Activated T-cell treated with anti-CD3 and anti-CD28 coated beads, Interleukin-2, amount 50 U/mL, for 4 hours (primary cell): ENCODE results near the gene CAPZB. TPM values are rescaled to one million over a fixed set of nuclear protein-coding genes. Genes with fewer than 3 reads are reported as not detected.

Experiments
- ATAC-seq, 2 donors: fragments of 200-7000 bp; cut with Tn5 transposase; one replicate each; pipeline ENCODE4 v1.10.0; 2021
- DNase-seq: peaks from one replicate; pipeline ENCODE4 v3.0.0-alpha.2; 2020
- H3K27me3 Mint-ChIP-seq: one replicate; pipeline ENCODE4 v1.8.0; 2021; ENCODE audit warnings: low read depth, mixed read lengths
- H3K36me3 Mint-ChIP-seq: one replicate; pipeline ENCODE4 v1.8.0; 2022; ENCODE audit warnings: mixed read lengths; ENCODE audit not compliant: insufficient read depth
- H3K4me1 Mint-ChIP-seq: one replicate; pipeline ENCODE4 v1.8.0; 2021; ENCODE audit warnings: low read depth, mixed read lengths
- H3K4me3 Mint-ChIP-seq: one replicate; pipeline ENCODE4 v1.8.0; 2021; ENCODE audit warnings: mild to moderate bottlenecking, moderate library complexity, mixed read lengths
- H3K9me3 Mint-ChIP-seq: one replicate; pipeline ENCODE4 v1.8.0; 2021; ENCODE audit warnings: mixed read lengths
- total RNA-seq, 3 donors: library from RNA; stranded (reverse); gene quantifications; one replicate each; pipeline ENCODE4 v1.2.1, GENCODE V29; 2021

The CAPZB gene
- total RNA-seq, 3 donors from 2014 or later: 262 to 285 (median 264) TPM

DNA sequence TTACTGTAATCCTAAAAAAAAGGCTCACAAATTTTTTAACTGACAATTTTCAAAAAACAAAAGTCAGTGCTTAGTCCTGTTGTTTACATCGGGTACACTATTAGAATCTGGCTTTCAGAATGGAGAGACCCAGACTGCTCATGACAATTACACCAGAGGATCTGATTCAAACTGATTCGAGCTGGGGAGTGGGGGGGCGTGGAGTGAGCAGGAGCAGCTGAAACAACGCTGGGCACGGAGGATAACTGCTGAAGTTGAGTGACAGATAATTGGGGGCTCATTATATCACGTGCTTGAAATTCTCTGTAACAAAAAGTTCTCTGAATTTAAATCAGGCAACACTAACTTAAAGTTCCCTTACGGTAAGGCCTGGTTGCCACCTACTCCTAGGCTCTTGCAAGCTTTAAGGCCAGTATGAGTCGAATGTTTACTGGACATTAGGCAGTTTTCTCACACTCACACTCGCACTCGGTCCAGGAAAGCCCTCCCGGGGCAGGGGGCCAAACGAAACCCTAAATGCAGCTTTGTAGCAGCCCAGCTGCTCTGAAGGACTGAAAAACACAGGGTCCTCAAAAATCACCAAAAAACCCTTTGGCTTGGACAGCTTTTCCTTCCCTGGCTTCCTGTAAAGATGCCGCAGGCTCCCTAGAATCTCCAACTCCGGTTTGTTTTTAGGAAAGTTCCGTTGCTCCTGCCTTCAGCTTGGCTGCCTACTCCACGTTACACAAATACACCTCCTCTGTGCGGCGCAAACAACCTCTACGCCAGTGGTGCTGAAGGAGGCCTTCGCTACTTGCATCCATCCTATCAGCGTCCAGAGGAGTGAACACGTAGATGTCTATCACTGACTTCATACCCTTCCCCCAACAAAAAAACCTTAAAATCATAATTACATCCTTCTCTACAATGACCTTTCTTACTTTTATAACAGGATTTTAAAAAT is 42.9 kb downstream of the CAPZB start:
- DNase-seq (no peak), ATAC-seq (no peak)
- peaks cover 87% of the 10 kb centered on the region for H3K4me1 Mint-ChIP-seq
- peaks cover 10% of the 10 kb centered on the region for H3K36me3 Mint-ChIP-seq
- H3K4me3 Mint-ChIP-seq: no peak overlapping the region
- no peaks in the 10 kb centered on the region for H3K9me3 Mint-ChIP-seq
- H3K27me3 Mint-ChIP-seq: no peaks in the 10 kb centered on the region

DNA sequence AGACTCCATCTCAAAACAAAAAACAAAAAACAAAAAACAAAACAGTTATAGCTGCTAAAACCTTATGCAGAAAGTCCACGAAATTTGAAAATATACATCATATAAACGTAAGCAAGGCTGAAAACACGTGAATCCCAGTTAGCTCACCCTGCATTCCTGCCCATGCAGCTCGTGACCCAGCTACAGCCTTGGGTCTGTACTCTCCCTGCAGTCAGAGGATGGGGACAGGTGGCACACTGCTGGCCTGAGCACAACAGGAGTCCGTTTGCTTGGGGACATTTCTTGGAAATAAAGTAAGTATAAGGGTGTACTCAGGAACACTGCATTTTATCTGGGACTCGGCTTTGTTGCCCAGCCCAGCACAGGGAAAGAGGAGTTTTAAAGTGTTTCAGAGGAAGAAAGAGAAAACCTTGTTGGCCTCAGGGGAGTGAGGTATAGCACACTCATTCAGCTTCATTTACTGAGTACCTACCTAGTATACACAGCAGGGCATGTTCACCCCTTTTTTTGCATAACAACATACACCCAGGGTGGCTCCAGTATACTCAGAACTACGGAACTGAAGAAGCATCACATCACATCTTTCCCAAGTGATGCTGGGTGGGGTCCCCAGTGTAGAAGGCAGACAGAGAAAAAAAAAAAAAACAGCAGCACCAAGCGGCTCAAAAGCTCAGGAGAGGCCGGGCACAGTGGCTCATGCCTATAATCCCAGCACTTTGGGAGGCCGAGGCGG is 44.1 kb downstream of the CAPZB start:
- Mint-ChIP-seq H3K4me1 (peaks cover 90% of the 10 kb centered on the region), H3K9me3 (no peaks in the 10 kb centered on the region), H3K4me3 (no peak overlapping the region), H3K27me3 (no peaks in the 10 kb centered on the region), H3K36me3 (peaks cover 16% of the 10 kb centered on the region)
- no peak for DNase-seq
- no peak for ATAC-seq

DNA sequence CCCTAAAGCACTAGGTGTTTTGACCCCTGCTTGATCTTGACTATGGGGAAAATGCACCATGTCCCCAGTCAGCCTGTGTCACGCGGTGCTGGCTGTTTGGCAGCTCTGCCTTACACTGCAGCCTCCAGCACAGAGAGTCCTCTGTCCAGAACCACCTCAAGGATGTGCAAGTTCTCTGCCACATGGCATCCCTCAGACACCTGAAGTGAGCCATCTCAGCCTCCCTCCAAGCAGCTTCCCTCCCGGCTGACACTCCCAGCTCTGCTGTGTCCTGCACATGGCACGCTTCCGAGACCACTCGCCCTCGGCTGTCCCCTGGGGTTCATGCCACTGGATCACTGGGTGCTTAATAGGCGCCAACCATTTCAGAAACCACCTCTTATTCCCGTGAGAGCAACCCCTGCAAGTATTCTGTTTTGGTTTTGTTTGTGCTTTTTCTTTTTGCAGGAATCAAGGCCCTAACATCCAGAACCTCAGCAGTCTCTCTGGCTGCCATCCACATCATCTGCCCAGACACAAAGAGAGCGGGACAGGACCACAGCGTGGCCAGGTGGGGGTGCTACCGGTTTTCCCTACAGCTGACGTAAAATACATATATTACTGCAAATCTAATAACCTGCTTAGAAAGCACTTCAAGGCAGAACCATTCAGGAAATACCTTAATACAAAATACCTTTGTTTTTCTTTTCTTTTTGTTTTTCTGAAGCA is 45.7 kb downstream of the CAPZB start:
- ATAC-seq: no peak
- H3K4me3 Mint-ChIP-seq: no peak overlapping the region

DNA sequence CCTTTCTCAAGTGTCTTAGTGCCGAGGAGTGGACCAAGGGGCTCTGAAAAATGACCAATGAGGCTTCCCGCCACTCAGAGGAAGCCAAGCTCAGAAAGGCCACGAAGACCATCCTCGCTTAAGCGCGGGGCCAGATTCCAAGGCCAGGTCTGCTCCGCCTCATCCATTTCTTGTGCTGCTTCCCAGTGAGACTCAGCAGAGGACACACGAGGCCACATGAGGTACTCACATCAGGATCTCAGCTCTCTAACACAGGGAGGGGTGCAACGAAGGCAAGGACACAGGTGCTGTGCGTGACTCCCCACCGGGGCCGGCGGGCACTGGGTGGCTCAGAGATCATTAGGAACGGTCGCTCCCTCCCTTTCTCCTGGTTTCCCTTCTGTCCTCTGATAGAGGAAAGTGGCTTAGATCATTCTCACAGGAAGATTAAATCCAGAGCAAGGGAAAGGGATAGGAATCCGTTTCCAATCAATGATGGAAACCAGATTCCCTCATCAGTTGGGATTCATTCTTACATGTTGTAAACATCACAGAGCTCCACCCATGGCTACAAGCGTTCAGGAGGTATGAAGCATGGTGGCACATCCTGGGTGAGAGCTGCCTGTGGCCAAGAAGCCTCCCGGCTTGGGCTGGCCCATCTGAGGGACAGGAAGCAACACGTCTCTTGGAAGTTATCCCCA is 46.7 kb downstream of the CAPZB start:
- no peaks in the 10 kb centered on the region for H3K9me3 Mint-ChIP-seq
- no peak for DNase-seq
- no peak overlapping the region for H3K4me3 Mint-ChIP-seq
- no peak for ATAC-seq
- no peaks in the 10 kb centered on the region for H3K27me3 Mint-ChIP-seq
- H3K36me3 Mint-ChIP-seq: peaks cover 17% of the 10 kb centered on the region
- peaks cover 89% of the 10 kb centered on the region for H3K4me1 Mint-ChIP-seq

More for the DNA sequence above, 45.7 kb downstream of the CAPZB start:
- Mint-ChIP-seq H3K36me3 (peaks cover 19% of the 10 kb centered on the region), H3K4me1 (peaks cover 90% of the 10 kb centered on the region), H3K9me3 (no peaks in the 10 kb centered on the region), H3K27me3 (no peaks in the 10 kb centered on the region)
- DNase-seq: peak; percentile 33

DNA sequence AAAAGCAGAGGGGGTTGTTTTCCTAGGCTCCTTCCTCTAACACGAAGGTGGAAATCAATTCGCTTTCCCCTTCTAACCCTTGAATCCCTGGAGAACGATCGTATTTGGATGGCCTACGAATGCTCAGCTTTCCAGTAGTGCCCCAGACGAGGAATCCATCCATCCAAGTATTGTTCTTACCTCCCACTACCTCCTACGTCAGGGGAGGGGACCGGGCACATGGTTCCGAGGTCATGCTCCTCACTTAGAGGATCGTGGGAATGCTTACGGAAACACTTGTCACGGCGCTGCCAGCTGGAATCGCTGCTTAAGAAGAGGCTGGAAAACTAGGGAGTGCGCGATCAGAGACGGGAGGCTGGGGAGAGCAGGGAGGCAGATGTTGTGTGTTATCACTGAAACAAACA is 47.4 kb downstream of the CAPZB start:
- Mint-ChIP-seq H3K4me3 (no peak overlapping the region), H3K4me1 (peaks cover 94% of the 10 kb centered on the region), H3K9me3 (no peaks in the 10 kb centered on the region), H3K27me3 (no peaks in the 10 kb centered on the region), H3K36me3 (peaks cover 22% of the 10 kb centered on the region)
- ATAC-seq (no peak), DNase-seq (no peak)

DNA sequence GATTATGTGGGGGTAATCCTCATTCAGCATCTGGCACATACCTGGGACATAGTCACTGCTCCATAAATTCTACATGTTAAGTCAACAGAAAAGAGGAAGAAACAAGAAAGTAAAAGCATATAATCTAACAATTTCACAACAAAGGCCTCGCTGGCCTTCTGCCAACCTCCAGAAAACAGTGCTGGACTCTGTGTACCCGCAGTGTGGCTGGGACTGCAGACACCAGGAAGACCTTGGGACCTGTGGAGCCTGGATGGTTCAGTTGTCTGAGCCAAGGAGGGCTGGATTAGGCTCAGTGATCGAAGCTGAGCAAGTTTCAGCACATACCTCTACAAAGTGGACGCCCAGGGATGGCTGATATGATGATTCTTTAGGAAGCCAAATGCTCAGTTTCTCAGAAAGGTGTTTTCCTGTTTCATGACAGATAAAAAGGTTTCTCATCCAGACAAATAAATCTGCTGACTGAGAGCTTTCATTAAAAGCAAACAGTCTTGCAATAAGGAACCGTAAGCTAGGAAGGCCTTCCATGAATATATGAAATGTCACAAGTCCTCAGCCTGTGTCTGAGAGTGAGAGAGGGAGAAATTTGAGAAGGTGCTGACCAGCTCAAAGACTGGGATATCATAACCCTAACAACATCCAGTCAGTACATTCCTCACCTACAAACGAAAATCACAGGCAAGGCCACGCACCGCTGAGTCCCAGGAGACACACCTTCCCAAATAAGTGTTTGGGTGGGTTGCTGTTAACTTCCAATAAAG is 48.4 kb downstream of the CAPZB start:
- no peak for ATAC-seq
- no peak for DNase-seq
- H3K4me3 Mint-ChIP-seq: no peak overlapping the region
- no peaks in the 10 kb centered on the region for H3K27me3 Mint-ChIP-seq
- H3K4me1 Mint-ChIP-seq: peaks cover 94% of the 10 kb centered on the region
- peaks cover 21% of the 10 kb centered on the region for H3K36me3 Mint-ChIP-seq
- H3K9me3 Mint-ChIP-seq: no peaks in the 10 kb centered on the region

DNA sequence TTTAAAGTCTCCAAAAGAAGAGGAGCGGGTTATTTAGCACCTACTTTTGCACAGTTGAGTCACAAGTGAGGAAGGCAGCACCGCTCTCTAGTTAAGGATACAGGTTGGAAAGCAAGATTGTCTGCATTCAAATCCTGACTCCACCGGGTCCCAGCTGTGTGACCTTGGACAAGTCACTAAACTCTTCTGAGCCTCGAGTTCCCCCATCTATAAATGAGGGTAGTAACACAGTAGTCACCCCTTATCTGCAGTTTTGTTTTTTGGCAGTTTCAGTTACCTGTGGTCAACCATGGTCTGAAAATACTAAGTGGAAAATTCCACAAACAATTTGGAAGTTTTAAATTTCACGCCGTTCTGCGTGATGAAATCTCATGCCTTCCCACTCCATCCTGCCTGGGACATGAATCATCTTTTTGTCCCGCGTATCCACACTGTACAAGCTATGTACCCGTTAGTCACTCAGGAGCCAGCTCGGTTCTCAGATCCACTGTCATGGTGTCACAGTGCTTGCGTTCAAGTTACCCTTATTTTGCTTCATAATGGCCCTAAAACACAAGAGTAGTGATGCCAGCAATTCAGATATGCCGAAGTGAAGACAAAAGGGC is 49.4 kb downstream of the CAPZB start:
- peaks cover 88% of the 10 kb centered on the region for H3K4me1 Mint-ChIP-seq
- H3K9me3 Mint-ChIP-seq: no peaks in the 10 kb centered on the region
- DNase-seq: no peak
- peak overlapping the region; percentile 16 for H3K4me3 Mint-ChIP-seq
- H3K27me3 Mint-ChIP-seq: no peaks in the 10 kb centered on the region
- peak; percentile 79 to 83 for ATAC-seq
- H3K36me3 Mint-ChIP-seq: peaks cover 21% of the 10 kb centered on the region

DNA sequence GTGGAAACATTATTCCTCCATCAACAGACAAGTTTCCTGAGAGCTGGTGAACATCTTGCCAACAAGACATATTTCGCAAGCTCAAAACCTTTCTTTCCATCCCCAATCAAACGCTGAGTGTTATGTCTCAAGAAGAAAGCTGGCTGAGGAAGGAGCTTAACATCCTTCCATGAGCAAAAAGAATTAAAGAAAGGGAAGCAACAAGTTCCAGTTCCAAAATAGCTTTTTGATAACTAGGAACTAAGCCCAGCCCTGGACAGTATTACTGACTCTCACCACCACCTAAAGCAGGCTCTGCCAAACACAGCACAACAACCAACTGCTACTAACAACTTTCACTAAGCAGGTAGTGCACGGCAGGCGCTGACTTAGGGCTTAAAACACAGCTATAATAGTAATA is 50.2 kb downstream of the CAPZB start:
- no peak for DNase-seq
- H3K4me3 Mint-ChIP-seq: no peak overlapping the region
- no peaks in the 10 kb centered on the region for H3K9me3 Mint-ChIP-seq
- H3K27me3 Mint-ChIP-seq: no peaks in the 10 kb centered on the region
- no peak for ATAC-seq
- H3K36me3 Mint-ChIP-seq: peaks cover 21% of the 10 kb centered on the region
- peaks cover 88% of the 10 kb centered on the region for H3K4me1 Mint-ChIP-seq

DNA sequence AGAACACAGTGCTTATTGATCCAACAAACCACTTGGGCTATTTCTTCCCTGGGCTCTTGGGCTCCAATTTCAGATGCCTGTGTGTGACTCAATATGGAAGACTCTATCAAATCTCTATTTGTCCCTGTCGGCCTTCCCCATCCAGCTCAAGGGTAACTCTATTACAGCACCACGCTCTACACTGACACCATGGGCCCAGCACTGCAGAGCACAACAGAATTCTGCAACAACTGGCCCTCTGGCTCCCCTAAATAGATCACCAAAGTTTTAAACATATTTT is 51.7 kb downstream of the CAPZB start:
- Mint-ChIP-seq H3K4me1 (peaks cover 89% of the 10 kb centered on the region), H3K27me3 (no peaks in the 10 kb centered on the region), H3K36me3 (peaks cover 21% of the 10 kb centered on the region), H3K4me3 (no peak overlapping the region), H3K9me3 (no peaks in the 10 kb centered on the region)
- no peak for ATAC-seq
- no peak for DNase-seq

DNA sequence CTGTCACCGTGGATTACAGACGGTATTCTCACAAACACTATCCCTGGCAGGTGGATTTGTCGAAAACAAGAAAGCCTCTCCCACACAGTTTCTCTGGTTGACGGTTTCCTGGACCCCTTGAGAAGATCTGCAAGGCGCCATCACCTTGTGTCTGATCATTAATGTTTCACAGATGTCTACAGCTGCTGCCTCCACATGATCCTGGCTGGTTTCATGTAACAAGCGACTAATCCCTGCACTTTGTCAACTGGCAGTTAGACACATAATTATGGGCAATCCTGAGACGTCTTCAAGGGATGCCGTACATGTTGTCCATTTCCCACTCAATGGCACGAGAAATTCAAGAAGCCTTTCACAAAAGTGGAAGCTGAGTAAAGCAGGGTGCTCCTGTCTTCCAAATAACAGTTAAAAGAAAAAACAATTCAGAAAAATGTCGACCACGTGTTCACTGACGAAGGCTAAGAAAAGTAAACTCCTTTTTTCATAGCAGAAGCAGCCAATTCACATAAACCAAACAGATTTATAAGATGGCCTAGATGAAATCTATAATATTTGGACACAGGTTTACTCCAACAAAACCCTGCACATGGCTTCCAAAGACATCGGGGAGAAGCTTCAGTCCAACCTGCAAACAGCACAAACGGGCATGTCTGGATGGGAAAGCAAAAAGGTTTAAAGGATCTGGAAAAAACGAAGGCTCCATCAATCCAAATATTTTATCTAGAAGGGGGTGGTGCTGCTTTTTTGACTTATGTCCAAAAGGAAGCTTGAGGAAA is 52.2 kb downstream of the CAPZB start:
- ATAC-seq (peak; percentile 50 to 54), DNase-seq (no peak)
- Mint-ChIP-seq H3K9me3 (no peaks in the 10 kb centered on the region), H3K4me1 (peaks cover 87% of the 10 kb centered on the region), H3K4me3 (peak overlapping the region; percentile 33), H3K36me3 (peaks cover 21% of the 10 kb centered on the region), H3K27me3 (no peaks in the 10 kb centered on the region)

DNA sequence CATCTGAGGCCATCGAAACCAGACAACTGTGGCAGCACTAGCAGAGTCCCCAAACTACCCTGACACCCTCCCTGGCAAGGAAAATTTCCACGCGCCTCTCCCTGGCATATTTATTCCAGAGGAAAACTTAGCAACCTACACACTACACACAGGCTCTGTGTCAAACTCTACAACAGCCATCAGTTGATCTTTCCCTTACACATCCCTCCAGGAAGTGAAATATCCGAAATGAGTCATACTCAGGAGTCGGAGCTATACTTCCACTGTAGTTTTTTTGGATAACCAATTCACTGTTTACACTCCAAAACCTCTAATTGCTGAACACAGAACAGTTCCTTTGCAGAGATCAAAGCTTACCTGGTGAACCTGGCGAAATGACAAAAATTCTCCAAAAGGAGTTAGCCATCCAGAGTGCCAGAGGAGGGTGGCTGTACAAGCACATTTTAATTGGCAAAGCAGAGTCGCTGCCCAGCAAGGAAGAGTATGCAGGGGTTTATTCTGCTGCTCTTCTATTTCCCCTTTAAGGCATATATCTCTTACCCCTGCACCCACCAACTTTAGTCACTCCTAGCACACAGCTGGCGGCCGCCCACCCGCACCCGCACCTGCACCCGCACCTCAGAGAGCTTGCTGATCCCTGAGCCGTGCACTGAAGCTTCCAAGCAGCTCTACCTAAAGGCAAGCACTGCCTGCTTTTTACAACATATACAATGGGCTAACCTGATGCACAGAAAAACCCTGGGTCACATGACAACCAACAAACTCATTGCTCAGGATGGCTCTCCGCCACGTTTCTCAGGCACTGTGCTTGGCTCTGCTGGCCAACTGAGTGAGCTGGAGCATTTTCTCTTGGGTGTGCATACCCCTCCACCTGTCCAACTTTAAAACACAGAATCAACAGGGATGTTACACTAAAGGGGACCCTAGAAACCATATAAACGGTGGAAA is 54.9 kb downstream of the CAPZB start:
- Mint-ChIP-seq H3K27me3 (no peaks in the 10 kb centered on the region), H3K4me3 (peak overlapping the region; percentile 20), H3K9me3 (no peaks in the 10 kb centered on the region), H3K4me1 (peaks cover 85% of the 10 kb centered on the region), H3K36me3 (peaks cover 7% of the 10 kb centered on the region)
- ATAC-seq (no peak), DNase-seq (no peak)

DNA sequence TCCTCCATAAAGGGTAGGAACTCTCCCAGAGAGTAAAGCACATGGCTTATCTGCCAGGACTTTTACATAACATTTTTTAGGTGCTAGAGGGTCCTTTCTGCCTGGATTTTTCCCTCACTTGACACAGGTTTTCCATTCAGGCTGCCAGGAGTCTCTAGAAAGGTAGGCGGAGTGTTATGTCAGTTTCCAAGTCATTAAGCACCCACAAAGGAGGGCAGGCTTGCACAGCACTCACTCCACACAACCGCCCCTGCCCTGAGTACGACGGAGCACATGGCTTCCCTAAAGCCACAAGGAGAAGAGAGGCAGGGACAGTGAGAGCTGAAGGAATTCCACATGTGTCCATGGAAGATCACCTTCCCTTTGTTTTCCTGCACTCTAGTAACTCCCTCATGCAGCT is 55.7 kb downstream of the CAPZB start:
- Mint-ChIP-seq H3K4me1 (peaks cover 84% of the 10 kb centered on the region), H3K27me3 (no peaks in the 10 kb centered on the region), H3K36me3 (peaks cover 7% of the 10 kb centered on the region), H3K4me3 (peak overlapping the region; percentile 20), H3K9me3 (no peaks in the 10 kb centered on the region)
- ATAC-seq (no peak), DNase-seq (no peak)
